H1 (cell line): ENCODE data around the gene MACROD2. TPM values are rescaled to one million over a fixed set of nuclear protein-coding genes. Genes with fewer than 3 reads are reported as not detected.

ENCODE experiments used
- RFX5 ChIP-seq: IDR thresholded peaks from 2 replicates; pipeline ENCODE4 v1.6.1; 2011; ENCODE audit warnings: low read depth, low read length, improper control_type of control experiment, borderline replicate concordance
- SIRT6 ChIP-seq: IDR thresholded peaks from one replicate; pipeline ENCODE4 v1.7.1; 2012; ENCODE audit warnings: low read length, inconsistent platforms
- polyA plus RNA-seq, 7 experiments: library from polyadenylated mRNA; depleted of rRNA in 3 of 7; stranded (reverse) in 5 of 7; unstranded in 2 of 7; fragments of >200 nt in 5 of 7; fragments of 200-250 nt in 2 of 7; gene quantifications; 1 replicate in 5 of 7; 2 replicates in 1 of 7; 4 replicates in 1 of 7; pipeline versions ENCODE4 v1.2.1 to v1.2.3, GENCODE V29; 2011 to 2013; ENCODE audit warnings: missing spikeins in 2 of 7, mixed read lengths in 2 of 7
- total RNA-seq: library from RNA; stranded (reverse); fragmentation: NEBNext Ultra II Directional; extraction: Animal tissue kit (Norgen Biotek cat#: 25700); gene quantifications from 2 replicates; pipeline ENCODE4 v1.2.1, GENCODE V29; 2021

Gene MACROD2
- total and polyA plus RNA-seq, 2 of the 8 experiments (the other 6 are each of a cell fraction or from before 2014, with no cell fraction given), result 0.70 to 3.9 TPM

DNA sequence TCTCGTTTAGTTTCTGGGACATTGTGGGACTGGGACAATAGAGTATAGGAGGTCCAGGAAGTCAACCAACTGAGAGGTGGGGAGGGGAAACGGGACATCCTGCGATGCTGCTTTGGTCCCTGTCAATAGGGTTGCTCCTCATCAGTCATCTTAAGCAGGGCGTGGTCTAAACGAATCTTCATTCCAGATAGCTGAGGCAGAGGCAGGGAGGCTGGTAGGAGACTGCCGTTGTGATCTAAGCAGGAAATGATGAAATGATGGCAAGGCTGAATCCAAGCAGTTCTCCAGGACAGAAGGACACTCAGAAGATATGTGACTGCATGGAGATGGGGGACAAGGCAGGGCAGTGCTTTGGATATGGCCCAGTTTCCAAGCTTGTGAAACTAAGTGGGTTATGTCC lies 1624.5 kb downstream of the MACROD2 start (continued):
- no peak for TF ChIP-seq RFX5
- TF ChIP-seq SIRT6, result no peak
- TF ChIP-seq, all 59 proteins: peak for 0
